Spleen (tissue), 7 donors: ENCODE measurements around the gene NBAS.

Experiments
- CTCF ChIP-seq, 11 experiments: fragments of 200-600 bp in 7 of 11; fragments of 450-650 bp in 4 of 11; sonication (generic) in 4 of 11; IDR thresholded peaks in 8 of 11; conservative IDR thresholded peaks in 3 of 11; 1 replicate in 7 of 11; 2 replicates in 4 of 11; pipeline versions ENCODE4 v1.4.0 to v1.8.0; 2016 to 2021; ENCODE audit warnings: antibody characterized with exemption in 11 of 11, inconsistent platforms in 4 of 11, mild to moderate bottlenecking in 1 of 11
- POLR2A ChIP-seq, 3 donors: fragments of 450-650 bp; IDR thresholded peaks; one replicate each; pipeline ENCODE4 v1.5.1; 2017; ENCODE audit warnings: antibody characterized with exemption in 3 of 3, mild to moderate bottlenecking in 1 of 3
- donor health status: DM: no; HTN: no; CAD: no; lungs with moderate emphysema.
- donor health status: DM: no; HTN: no; CAD: no.
- donor health status: DM: no; HTN: no; CAD: no.

- no peak for TF ChIP-seq CTCF (IDR thresholded peaks at IDR 0.05 in 8 of 11, conservative IDR thresholded peaks at IDR 0.05 in 3 of 11)
- TF ChIP-seq POLR2A (IDR thresholded peaks at IDR 0.05): no peak
Observed at GRCh38 chr2:15293262-15293937, 267.7 kb downstream of the NBAS start.
